NCI-H2107 treated with DMSO at 0.1 percent for 48 hours (cell line): ENCODE data around the gene GCSH.

Source experiments
- DNase-seq: peaks from one replicate; lab custom pipeline; 2025; ENCODE audit not compliant: unreplicated experiment; lab: John Stamatoyannopoulos, UW

The GCSH gene

DNA sequence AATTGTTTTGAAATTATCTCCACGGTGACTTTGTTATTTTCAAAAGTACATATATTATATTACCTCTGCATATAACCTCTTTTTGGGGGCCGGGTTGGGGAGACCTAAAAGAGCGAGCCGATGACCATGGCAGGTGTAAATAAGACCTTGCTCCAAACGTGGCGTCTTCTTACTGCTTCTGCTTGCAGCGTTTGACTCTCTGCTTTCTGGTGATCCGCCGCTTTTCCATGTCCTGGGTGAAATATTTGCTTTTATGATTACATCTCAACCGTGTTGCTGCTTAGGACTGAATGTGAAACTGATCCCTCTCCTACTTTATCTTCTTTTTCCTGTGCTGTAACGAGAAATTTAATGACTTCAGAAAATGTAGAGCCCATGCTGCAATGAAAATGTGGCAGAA is 42.4 kb downstream of the GCSH start:
- DNase-seq = no peak

GRCh38 chr16:81042821-81043220 is 53.4 kb downstream of the GCSH start:
- no peak for DNase-seq

DNA sequence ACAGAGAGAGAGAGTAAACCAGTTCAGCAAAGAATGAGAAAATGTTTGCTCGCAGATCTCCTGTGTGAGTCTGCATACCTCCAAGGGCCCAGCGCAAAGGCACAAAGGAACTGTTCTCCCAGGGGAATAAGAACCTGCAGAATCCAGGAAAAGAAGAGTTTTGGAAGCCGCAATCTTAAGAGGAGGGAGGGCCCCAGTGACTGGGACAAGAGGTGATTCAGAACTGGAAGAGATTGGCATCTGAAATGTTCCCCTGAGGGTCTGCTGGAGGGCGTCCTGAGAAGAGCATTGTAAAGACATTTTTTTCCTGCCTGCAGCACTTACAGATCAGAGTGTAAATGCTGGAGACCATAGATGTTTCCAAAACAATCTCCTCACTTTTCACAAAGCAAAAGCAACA is 54.5 kb downstream of the GCSH start:
- DNase-seq = no peak

GRCh38 chr16:81040842-81041241 is 55.4 kb downstream of the GCSH start:
- no peak for DNase-seq

- DNase-seq = no peak
Measured at GRCh38 chr16:81040131-81040530, 56.1 kb downstream of the GCSH start.

DNA sequence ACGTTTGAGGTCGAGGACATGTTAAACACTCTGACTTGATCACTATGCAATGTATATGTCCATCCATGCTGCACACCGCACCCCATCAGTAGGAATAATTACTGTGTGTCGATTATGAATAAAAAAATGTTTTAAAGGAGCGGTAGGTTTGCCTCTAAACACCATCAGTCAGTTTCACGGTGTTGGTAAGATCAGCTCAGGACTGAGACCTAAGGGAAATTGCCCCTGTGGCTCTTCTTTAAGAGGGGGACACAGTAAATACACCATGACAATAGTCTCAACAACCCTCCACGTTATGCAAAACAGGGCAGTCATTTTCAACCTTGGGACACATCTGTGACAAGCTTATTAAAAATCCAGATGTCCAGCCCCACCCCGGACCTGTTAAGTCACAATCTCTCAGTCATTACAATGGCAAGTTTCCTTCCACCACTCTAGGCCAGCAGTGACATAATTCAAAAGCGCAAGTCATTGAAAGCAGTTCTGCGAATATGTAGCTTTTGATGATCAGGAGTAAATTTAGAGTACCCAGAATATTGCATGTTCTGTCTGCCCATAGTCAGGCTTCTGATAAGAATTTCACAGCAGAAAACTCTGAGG is 59.3 kb downstream of the GCSH start:
- no peak for DNase-seq

- DNase-seq = no peak
Measured at GRCh38 chr16:81035975-81036750, 60.0 kb downstream of the GCSH start.

DNA sequence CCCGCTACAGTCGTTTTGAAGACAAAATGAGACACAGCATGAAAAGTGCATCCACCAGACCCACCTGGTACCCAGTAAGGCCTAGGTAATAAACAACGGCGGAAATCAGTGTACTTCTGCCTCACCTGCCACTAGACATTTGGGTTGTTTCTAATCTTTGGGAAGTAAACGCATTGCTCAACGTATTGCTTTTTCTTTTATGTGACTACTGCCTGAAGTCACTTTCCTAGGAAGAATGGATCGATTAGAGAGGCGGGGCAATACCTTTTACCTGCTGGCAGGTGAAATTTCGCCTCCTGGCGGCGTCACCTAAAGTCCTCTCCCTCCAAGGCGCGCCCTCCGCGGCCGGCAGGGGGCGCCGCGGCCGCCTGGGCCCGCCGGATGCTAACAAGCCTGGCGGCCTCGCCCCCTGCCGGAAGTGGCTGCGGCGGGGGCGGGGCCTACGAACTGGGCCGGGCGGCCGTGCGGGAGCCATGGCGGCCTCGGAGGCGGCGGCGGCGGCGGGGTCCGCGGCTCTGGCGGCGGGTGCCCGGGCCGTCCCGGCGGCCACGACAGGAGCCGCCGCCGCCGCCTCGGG is 60.7 kb downstream of the GCSH start, which contains the start of gene ATMIN:
ATMIN (plus strand) TSS at position 445 of the 577 bp plus-strand sequence; CDS start at position 474, 29 bp downstream.
- DNase-seq = peak; percentile 80
